ENCODE measurements around the gene PLA2G2D. TPM values are rescaled to one million over a fixed set of nuclear protein-coding genes. Genes with fewer than 3 reads are reported as not detected.

The PLA2G2D gene
- total and polyA plus RNA-seq, 10 of the 15 experiments (the other 5 are each of a cell fraction or from before 2014, with no cell fraction given): 0.06 to 0.38 (median 0.16) TPM; not detected in 2

DNA sequence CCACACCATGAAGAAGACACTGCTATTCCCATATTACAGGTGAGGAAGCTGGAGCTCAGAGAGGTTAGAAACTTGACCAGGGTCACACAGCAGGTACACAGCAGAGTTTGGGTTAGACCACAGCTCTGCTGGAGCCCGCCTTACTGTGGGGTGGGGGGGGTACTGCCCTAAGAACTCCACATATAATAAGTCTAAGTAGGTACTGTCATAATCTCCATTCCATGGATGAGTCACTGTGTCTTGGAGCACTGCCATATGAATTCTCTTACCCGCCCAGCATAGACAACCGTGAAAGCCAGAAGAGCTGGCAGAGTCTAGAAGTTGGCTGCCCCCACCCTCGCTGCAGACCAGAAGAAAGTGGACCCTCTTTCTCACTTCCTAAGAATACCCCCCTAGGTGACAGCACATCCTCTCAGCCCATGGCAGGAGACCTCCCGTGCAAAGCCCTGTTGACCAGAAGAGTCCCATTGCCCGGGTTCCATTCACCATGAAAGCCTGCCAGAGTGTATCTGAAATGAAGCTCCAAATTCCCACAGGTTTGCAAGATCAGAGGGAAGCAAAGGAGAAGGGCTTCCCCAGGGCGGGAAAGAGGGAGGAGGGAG lies 5.2 kb upstream of the PLA2G2D start (continued):
- TF ChIP-seq EED (IDR thresholded peaks at IDR 0.05; ENCODE audit: low read depth): peak; percentile 17
- TF ChIP-seq IRF4 (IDR thresholded peaks at IDR 0.05; ENCODE audit: low read depth, low read length): 0 out of 2 replicates have a peak, but pooled peaks have one; percentile 25

DNA sequence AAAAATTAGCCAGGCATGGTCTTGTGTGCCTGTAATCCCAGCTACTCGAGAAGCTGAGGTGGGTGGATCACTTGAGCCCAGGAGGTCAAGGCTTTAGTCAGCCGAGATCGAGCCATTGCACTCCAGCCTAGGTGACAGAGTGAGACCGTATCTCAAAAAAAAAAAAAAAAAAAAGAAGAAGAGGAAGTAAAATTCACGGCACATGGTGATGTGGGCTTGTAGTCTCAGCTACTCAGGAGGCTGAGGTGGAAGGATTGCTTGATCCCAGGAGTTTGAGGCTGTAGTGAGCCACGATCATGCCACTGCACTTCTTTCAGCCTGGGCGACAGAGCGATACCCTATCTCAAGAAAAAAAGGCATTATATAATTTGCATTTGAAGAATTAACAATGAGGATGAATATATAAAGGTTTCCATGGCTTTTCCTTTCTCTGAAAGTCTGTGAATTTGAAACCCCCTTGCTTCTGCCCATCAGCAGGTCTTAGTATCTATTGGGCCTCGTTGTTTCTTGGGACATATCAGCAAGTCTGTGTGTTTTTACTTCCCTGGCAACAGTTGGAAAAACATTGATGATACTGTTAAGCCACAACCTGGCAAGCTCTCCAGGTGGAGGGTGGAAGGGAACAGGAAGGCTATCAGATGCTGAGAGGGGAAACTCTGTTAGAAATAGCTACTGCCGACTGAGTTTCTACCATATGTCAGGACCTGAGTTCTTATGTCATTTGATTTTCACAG lies 4.6 kb upstream of the PLA2G2D start:
- RAD21 ChIA-PET (ENCODE audit: unreplicated experiment): interaction anchor here (0.6 to 4.8 kb wide), 4 partner anchors 28 to 239 kb away, joined by 3 to 28 read pairs (median 9); no protein-coding TSS in a partner anchor
- BruUV-seq (replicated peaks): no TSS peak
- FAIRE-seq: no peak
- 49% methylated on average over 9 of the region's 10 CpGs for WGBS (ENCODE audit: insufficient coverage, insufficient replicate concordance, low lambda C conversion rate, missing lambda C conversion rate)
- Histone ChIP-seq H3K9ac (ENCODE audit: control insufficient read depth, insufficient read depth, low read length) (no peak overlapping the region), H3K4me1 (ENCODE audit: control insufficient read depth, insufficient read depth, low read length) (peaks cover 53% of the 10 kb centered on the region), H3K27me3 (replicated peaks in 1 of 2; ENCODE audit: control insufficient read depth in 2 of 2, insufficient read depth in 2 of 2, low read length in 1 of 2) (no peaks in the 10 kb centered on the region), H2AFZ (ENCODE audit: control insufficient read depth, low read depth, low read length) (no peak overlapping the region), H3K4me3 (no peak overlapping the region), H3K27ac (ENCODE audit: control insufficient read depth, insufficient read depth) (peak overlapping the region; percentile 33; the same call in 1 of the 2 replicates), H3K36me3 (ENCODE audit: control insufficient read depth in 2 of 2, insufficient read depth in 2 of 2, low read length in 1 of 2) (no peaks in the 10 kb centered on the region), H3K79me2 (ENCODE audit: control insufficient read depth, insufficient read depth, low read length) (no peaks in the 10 kb centered on the region), H4K20me1 (ENCODE audit: control insufficient read depth, insufficient read depth) (no peaks in the 10 kb centered on the region), H3K4me2 (ENCODE audit: control insufficient read depth, insufficient read depth) (0 out of 2 replicates have a peak overlapping the region, but pooled peaks have one; percentile 13), H3K9me3 (replicated peaks; ENCODE audit: control insufficient read depth, insufficient read depth, low read length) (peaks cover 2% of the 10 kb centered on the region; the same call in 1 of the 3 replicates)
- intact Hi-C loops (cut with micrococcal nuclease; ENCODE audit: unreplicated experiment) (no loop called here), in situ Hi-C loops (cut with MboI) (no loop called here)
- CTCF ChIA-PET: interaction anchor here (1.1 to 3.3 kb wide), 6 partner anchors 10 to 77 kb away, joined by 3 to 17 read pairs (median 6); no protein-coding TSS in a partner anchor
- DNase-seq (ENCODE audit: low read depth, low spot score): no peak
- TF ChIP-seq, protein P1, sequence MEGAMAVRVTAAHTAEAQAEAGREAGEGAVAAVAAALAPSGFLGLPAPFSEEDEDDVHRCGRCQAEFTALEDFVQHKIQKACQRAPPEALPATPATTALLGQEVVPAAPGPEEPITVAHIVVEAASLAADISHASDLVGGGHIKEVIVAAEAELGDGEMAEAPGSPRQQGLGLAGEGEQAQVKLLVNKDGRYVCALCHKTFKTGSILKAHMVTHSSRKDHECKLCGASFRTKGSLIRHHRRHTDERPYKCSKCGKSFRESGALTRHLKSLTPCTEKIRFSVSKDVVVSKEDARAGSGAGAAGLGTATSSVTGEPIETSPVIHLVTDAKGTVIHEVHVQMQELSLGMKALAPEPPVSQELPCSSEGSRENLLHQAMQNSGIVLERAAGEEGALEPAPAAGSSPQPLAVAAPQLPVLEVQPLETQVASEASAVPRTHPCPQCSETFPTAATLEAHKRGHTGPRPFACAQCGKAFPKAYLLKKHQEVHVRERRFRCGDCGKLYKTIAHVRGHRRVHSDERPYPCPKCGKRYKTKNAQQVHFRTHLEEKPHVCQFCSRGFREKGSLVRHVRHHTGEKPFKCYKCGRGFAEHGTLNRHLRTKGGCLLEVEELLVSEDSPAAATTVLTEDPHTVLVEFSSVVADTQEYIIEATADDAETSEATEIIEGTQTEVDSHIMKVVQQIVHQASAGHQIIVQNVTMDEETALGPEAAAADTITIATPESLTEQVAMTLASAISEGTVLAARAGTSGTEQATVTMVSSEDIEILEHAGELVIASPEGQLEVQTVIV (IDR thresholded peaks at IDR 0.05; ENCODE audit: borderline replicate concordance, partially characterized antibody): no peak
- TF ChIP-seq ZNF384 (IDR thresholded peaks at IDR 0.05; ENCODE audit: borderline replicate concordance, low read depth, low read length) (peak; percentile 71), SREBF2 (IDR thresholded peaks at IDR 0.05; ENCODE audit: low read length) (no peak), ATF7 (IDR thresholded peaks at IDR 0.05; ENCODE audit: low read depth) (0 out of 2 replicates have a peak, but pooled peaks have one; percentile 11)
- POLR2A ChIA-PET: interaction anchor here (0.6 to 3.0 kb wide), 2 partner anchors 44 to 419 kb away, joined by 3 to 11 read pairs; no protein-coding TSS in a partner anchor
- SMC1A ChIA-PET (ENCODE audit: uncharacterized antibody, unreplicated experiment): interaction anchor here (0.7 to 3.6 kb wide), 7 partner anchors 10 to 205 kb away, joined by 3 to 18 read pairs (median 5); no protein-coding TSS in a partner anchor
- peak; percentile 12; the same call in 2 of the 3 replicates for ATAC-seq
